OCI-LY7 (cell line): ENCODE data around the gene TRABD2B. TPM values are rescaled to one million over a fixed set of nuclear protein-coding genes. Genes with fewer than 3 reads are reported as not detected.

Experiments used
- BruUV-seq: library from RNA; stranded (reverse); fragments of 400-500 nt; replicated peaks from 2 replicates; lab custom pipeline; 2021; lab: Mats Ljungman, UMichigan
- CTCF ChIA-PET: fragments of 300-600 bp; sonication (Branson Sonifier 250); formaldehyde crosslinking; loops from one replicate; lab custom pipeline; 2022; ENCODE audit warnings: antibody characterized with exemption; ENCODE audit not compliant: unreplicated experiment; lab: Charles Lee
- POLR2A ChIA-PET: fragments of 300-600 bp; sonication (Branson Sonifier 250); formaldehyde crosslinking; loops from one replicate; lab custom pipeline; 2022; ENCODE audit warnings: antibody characterized with exemption; lab: Charles Lee
- DNase-seq: peaks from one replicate; pipeline ENCODE4 v3.0.0-alpha.2; 2015; ENCODE audit warnings: low spot score
- H2AFZ ChIP-seq: fragments of 200-600 bp; sonication (generic), shearing (Covaris generic); 2 replicates; pipeline ENCODE4 v1.6.1; 2014; ENCODE audit warnings: mild to moderate bottlenecking, antibody characterized with exemption, low read length, moderate library complexity
- H3K27ac ChIP-seq: fragments of 200-600 bp; sonication (generic); 2 replicates; pipeline ENCODE4 v1.5.1; 2014; ENCODE audit warnings: mixed run types, low read depth, mild to moderate bottlenecking, moderate library complexity, low read length, inconsistent platforms; ENCODE audit not compliant: poor library complexity, severe bottlenecking
- H3K36me3 ChIP-seq: fragments of 200-600 bp; sonication (generic); 2 replicates; pipeline ENCODE4 v1.6.1; 2014; ENCODE audit warnings: mild to moderate bottlenecking, antibody characterized with exemption, low read length, moderate library complexity, mixed read lengths; ENCODE audit not compliant: insufficient read depth
- H3K4me1 ChIP-seq: fragments of 200-600 bp; sonication (generic); 2 replicates; pipeline ENCODE4 v1.5.1; 2014; ENCODE audit warnings: mild to moderate bottlenecking, low read length; ENCODE audit not compliant: insufficient read depth, poor library complexity, severe bottlenecking
- H3K4me2 ChIP-seq: fragments of 200-600 bp; sonication (generic); 2 replicates; pipeline ENCODE4 v1.6.1; 2014; ENCODE audit warnings: mild to moderate bottlenecking, low read length
- H3K4me3 ChIP-seq: fragments of 200-600 bp; sonication (generic); 2 replicates; pipeline ENCODE4 v1.5.1; 2014; ENCODE audit warnings: mild to moderate bottlenecking, low read depth, low read length; ENCODE audit not compliant: poor library complexity, severe bottlenecking
- H3K79me2 ChIP-seq: fragments of 200-600 bp; sonication (generic); 2 replicates; pipeline ENCODE4 v1.6.1; 2016; ENCODE audit warnings: low read depth, mild to moderate bottlenecking, low read length, moderate library complexity, mixed read lengths; ENCODE audit not compliant: insufficient read depth
- H3K9me2 ChIP-seq: fragments of 200-600 bp; sonication (generic); 2 replicates; pipeline ENCODE4 v1.6.1; 2016; ENCODE audit warnings: mild to moderate bottlenecking, low read length, mixed read lengths; ENCODE audit not compliant: insufficient read depth
- H3K9me3 ChIP-seq: fragments of 200-600 bp; sonication (generic); 2 replicates; pipeline ENCODE4 v1.6.1; 2014; ENCODE audit warnings: mild to moderate bottlenecking, mixed run types, low read length, mixed read lengths
- H4K20me1 ChIP-seq: fragments of 200-600 bp; sonication (generic); 2 replicates; pipeline ENCODE4 v1.6.1; 2014; ENCODE audit warnings: mild to moderate bottlenecking, antibody characterized with exemption, low read length, moderate library complexity, mixed read lengths; ENCODE audit not compliant: insufficient read depth
- EZH2phosphoT487 ChIP-seq: fragments of 200-600 bp; sonication (generic); IDR thresholded peaks from 2 replicates; pipeline ENCODE4 v1.6.1; 2018; ENCODE audit warnings: low read depth, borderline replicate concordance, mild to moderate bottlenecking, mixed run types, antibody characterized with exemption, low read length, moderate library complexity, mixed read lengths
- intact Hi-C: fragments of 100-400 bp; cut with micrococcal nuclease; formaldehyde crosslinking; loops from one replicate; pipeline ENCODE4 v1.10.0; 2022; ENCODE audit not compliant: unreplicated experiment
- total RNA-seq, 2 experiments: library from RNA; depleted of rRNA in 1 of 2; stranded (reverse); fragments of >200 nt in 1 of 2; shearing (Covaris generic) in 1 of 2; gene quantifications; 2 replicates each; pipeline ENCODE4 v1.2.3, GENCODE V29; 2014 to 2022
- TF ChIP-seq, protein P1 (sequence below): fragments of 200-600 bp; sonication (generic); conservative IDR thresholded peaks from 2 replicates; pipeline ENCODE4 v1.5.1; 2014; ENCODE audit warnings: mild to moderate bottlenecking, antibody characterized with exemption, low read length, moderate library complexity, mixed read lengths

The TRABD2B gene
- total RNA-seq, 2 experiments from 2014 or later = not detected

DNA sequence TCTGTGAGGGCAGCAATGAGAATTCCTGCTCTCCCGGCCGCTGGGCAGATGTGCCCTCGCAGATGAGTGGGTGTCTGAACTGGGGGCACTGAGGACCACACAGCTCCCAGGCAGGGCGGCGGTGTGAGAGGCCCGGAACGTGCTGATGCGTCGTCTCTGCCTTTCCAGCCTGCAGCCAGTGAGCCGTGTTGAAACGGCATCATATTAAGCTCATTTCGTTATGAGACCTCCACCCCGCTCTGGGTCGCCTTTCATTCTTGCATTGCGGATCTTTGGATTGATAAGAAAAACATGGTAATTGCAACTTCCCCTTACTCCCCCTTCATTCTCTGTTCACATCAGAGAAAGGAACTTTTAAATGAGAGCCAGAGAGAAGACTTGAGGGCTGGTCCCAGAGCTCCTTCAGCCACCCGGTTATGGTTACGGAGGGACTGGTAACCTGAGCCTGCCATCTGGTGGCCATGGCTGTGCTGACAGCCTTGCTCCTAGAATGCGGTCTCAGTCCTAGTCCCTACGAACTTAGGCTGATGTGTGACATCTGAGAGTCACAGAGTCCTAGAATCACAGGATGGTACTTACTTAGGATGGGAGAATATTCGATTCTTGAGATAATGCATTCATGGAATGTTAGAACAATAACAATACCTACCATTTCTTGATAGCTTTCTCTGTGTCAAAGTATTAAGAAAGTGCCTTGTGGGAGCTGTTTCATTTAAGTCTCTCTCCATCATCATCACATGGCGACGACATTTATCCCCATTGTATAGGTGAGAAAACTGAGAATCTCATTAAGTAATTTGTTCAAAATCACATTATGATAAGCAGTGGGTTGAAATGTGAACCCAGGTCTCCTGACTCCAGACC, 271.0 kb downstream of the TRABD2B start:
- Histone ChIP-seq H3K4me1 (peaks cover 11% of the 10 kb centered on the region), H3K36me3 (no peaks in the 10 kb centered on the region), H3K27ac (no peak overlapping the region), H3K4me2 (peak overlapping the region; percentile 22; the same call in 1 of the 2 replicates), H3K79me2 (no peaks in the 10 kb centered on the region), H3K9me2 (no peaks in the 10 kb centered on the region), H2AFZ (peak overlapping the region; percentile 38; the same call in 1 of the 2 replicates), H3K9me3 (no peaks in the 10 kb centered on the region), H3K4me3 (no peak overlapping the region), H4K20me1 (no peaks in the 10 kb centered on the region)
- POLR2A ChIA-PET = interaction anchor here (0.6 to 0.8 kb wide), 2 partner anchors 64 to 357 kb away, joined by 3 read pairs; no protein-coding TSS in a partner anchor
- BruUV-seq = no TSS peak
- intact Hi-C loops = loop anchor here (2.0 to 5.0 kb wide), 2 partner anchors 289 to 337 kb away; partner anchors contain the start of gene FOXD2
- DNase-seq = peak; percentile 72
- CTCF ChIA-PET = interaction anchor here (0.7 to 1.5 kb wide), 8 partner anchors 8 to 563 kb away, joined by 3 to 8 read pairs (median 5); partner anchors contain the start of gene FOXD2
- TF ChIP-seq, protein P1, sequence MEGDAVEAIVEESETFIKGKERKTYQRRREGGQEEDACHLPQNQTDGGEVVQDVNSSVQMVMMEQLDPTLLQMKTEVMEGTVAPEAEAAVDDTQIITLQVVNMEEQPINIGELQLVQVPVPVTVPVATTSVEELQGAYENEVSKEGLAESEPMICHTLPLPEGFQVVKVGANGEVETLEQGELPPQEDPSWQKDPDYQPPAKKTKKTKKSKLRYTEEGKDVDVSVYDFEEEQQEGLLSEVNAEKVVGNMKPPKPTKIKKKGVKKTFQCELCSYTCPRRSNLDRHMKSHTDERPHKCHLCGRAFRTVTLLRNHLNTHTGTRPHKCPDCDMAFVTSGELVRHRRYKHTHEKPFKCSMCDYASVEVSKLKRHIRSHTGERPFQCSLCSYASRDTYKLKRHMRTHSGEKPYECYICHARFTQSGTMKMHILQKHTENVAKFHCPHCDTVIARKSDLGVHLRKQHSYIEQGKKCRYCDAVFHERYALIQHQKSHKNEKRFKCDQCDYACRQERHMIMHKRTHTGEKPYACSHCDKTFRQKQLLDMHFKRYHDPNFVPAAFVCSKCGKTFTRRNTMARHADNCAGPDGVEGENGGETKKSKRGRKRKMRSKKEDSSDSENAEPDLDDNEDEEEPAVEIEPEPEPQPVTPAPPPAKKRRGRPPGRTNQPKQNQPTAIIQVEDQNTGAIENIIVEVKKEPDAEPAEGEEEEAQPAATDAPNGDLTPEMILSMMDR = peak; percentile 87
- TF ChIP-seq EZH2phosphoT487 = no peak

DNA sequence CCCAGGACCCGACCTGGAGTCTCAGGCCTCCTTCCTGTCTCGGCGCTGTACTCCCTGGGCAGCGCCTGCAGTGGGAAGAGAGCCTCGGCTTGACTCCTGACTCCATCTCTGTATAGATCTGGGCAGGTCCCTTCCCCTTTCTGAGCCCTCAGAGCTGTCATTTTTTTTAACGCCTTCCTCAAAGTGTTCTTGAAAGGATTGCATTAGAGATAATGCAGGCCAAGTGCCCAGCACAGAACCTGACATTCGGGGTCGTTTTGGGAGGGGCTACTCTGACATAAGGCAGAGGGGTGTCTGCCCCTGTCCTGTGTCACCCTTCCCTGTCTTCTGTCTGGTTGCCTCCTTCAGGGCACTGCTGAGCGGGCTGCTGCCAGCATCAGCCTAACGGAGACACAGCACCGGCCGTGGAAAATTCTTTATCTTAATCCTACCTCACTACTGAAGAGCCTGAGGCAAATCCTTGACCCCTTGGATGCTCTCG, 271.6 kb downstream of the TRABD2B start:
- TF ChIP-seq, protein P1 = no peak
- no peak for TF ChIP-seq EZH2phosphoT487
- intact Hi-C loops = loop anchor here (5.0 kb wide), 1 partner anchor 288 kb away; the partner anchor contains the start of gene FOXD2
- ChIA-PET POLR2A (no interaction called here), CTCF (interaction anchor here (0.7 to 1.5 kb wide), 8 partner anchors 8 to 563 kb away, joined by 3 to 8 read pairs (median 5); partner anchors contain the start of gene FOXD2)
- Histone ChIP-seq H3K79me2 (no peaks in the 10 kb centered on the region), H3K9me2 (no peaks in the 10 kb centered on the region), H3K4me1 (peaks cover 11% of the 10 kb centered on the region), H3K4me3 (no peak overlapping the region), H2AFZ (peak overlapping the region; percentile 38; the same call in 1 of the 2 replicates), H3K36me3 (no peaks in the 10 kb centered on the region), H4K20me1 (no peaks in the 10 kb centered on the region), H3K4me2 (peak overlapping the region; percentile 22; the same call in 1 of the 2 replicates), H3K9me3 (no peaks in the 10 kb centered on the region), H3K27ac (no peak overlapping the region)
- no peak for DNase-seq
- BruUV-seq = no TSS peak
